B cell (primary cell): ENCODE results near the gene CLDN25.

Source experiments
- CTCF ChIP-seq: fragments of 200-600 bp; IDR thresholded peaks from one replicate; pipeline ENCODE4 v1.8.0; 2022; ENCODE audit warnings: antibody characterized with exemption, mild to moderate bottlenecking
- EZH2 ChIP-seq: IDR thresholded peaks from 2 replicates; pipeline ENCODE4 v1.6.1; 2012; ENCODE audit warnings: borderline replicate concordance, low read depth, mild to moderate bottlenecking, moderate library complexity, low read length; ENCODE audit not compliant: insufficient read depth, poor library complexity, severe bottlenecking

GRCh38 chr11:113789675-113790320, 10.2 kb downstream of the CLDN25 start:
- TF ChIP-seq CTCF (no peak), EZH2 (no peak)
